ENCODE results near the gene MX2. TPM values are rescaled to one million over a fixed set of nuclear protein-coding genes. Genes with fewer than 3 reads are reported as not detected.

MX2 gene
- total and polyA plus RNA-seq, 2 of the 8 experiments (the other 6 are each of a cell fraction or from before 2014, with no cell fraction given), result 3.1 to 8.9 TPM

GRCh38 chr21:41418393-41418792, 56.6 kb downstream of the MX2 start (continued):
- TF ChIP-seq CHD7 (IDR thresholded peaks at IDR 0.05; ENCODE audit: insufficient replicate concordance, low read length), result no peak
- no peak for TF ChIP-seq KDM1A (IDR thresholded peaks at IDR 0.05; ENCODE audit: borderline replicate concordance, low read length)
- TF ChIP-seq USF2 (IDR thresholded peaks at IDR 0.05; ENCODE audit: low read length), result no peak
